ENCODE measurements around the gene FCHO2.

Gene FCHO2

GRCh38 chr5:73116506-73116905 lies 160.7 kb downstream of the FCHO2 start:
- DNase-seq = no peak

DNA sequence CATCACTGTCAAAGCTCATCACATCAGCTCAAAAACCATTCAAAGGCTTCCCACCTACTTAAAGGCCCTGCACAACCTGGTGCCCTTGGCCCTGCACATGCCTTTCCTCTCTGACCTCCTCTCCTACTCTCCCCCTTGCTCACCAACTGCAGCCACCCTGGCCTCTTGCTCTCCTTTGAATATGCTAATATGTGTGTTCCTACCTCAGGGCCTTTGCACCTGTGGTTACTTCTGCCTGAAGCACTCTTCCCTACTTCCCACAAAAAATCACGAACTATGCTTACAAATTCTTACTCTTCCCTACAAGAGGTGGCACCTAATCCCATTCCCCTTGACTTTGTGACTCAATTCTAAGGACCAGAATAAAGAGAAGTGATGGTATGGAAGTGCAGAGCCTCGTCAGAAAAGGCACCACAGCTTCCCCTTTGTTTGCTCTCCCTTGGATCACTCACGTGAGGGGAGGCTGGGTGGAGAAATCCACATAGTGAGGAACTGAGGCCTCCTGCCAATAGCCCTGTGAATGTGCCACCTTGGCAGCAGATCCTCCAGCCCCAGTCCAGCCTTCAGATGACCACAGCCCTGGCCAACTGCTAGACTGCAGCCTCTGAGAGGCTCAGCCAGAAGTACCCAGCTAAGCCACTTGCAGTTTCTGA lies 161.4 kb downstream of the FCHO2 start:
- DNase-seq = no peak

GRCh38 chr5:73118391-73118973 lies 162.6 kb downstream of the FCHO2 start:
- DNase-seq = no peak

DNA sequence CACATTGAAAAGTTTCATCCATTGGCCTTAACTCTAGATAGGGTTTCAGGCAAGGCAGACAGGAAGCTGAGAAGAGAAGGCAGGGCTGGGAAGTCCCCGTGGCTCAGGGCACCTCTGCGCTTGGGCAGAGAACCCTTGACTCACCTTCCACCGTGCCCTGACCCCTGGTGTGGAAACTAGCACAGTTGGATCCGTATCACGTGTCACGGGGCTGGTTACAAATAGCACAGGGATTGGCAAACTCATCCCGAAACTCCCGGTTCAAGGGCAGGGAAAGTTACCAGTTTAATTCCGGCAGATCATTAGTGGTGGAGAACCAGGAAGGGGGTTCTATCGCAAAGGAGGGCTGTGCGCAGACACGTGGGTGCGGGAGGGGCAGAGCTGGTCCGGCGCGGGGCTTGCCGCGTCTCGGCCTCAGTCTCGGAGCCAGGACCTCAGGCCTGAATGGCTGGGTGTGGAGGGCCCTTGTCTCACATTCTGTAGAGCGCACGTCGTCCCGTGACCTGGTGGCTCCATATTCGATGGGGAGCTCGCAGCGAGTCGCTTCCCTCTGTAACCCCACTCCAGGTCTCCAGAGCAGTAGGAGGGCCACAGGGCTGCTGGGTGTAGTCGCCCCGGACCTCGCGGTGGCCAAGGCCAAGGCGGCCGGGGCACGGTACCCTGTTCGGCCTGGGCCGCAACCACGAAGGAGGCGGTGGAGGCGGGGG lies 163.8 kb downstream of the FCHO2 start:
- DNase-seq = no peak

- no peak for DNase-seq
These were observed 164.6 kb downstream of the FCHO2 start, which contains the start of gene TMEM171 for GRCh38 chr5:73120222-73121118. TSS of gene TMEM171 (plus strand) at chr5:73120575. CDS start at chr5:73123374, 2,799 bp downstream.

DNA sequence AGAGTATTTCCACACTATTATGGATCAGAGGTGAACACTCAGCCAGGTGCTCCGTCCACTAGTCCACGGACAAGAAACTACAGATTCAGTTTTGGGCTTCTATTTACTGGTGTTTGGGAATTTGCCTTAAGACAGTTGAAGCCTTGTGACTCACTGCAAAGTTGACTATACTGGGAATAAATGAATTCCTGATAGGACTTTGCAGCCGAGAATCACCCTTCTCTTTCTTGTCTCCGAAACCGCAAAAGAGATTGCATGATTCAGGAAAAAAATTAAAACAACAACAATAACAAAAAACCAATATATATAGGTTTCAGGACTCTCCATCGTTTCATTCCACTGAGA lies 165.2 kb downstream of the FCHO2 start:
- no peak for DNase-seq

- no peak for DNase-seq
These were observed 167.3 kb downstream of the FCHO2 start for GRCh38 chr5:73122875-73123810.

GRCh38 chr5:73125289-73125688 lies 169.4 kb downstream of the FCHO2 start:
- no peak for DNase-seq

GRCh38 chr5:73126381-73126780 lies 170.5 kb downstream of the FCHO2 start:
- no peak for DNase-seq

- no peak for DNase-seq
These were observed 171.1 kb downstream of the FCHO2 start for GRCh38 chr5:73126957-73127356.

- no peak for DNase-seq
These were observed 173.3 kb downstream of the FCHO2 start for GRCh38 chr5:73129143-73129542.

DNA sequence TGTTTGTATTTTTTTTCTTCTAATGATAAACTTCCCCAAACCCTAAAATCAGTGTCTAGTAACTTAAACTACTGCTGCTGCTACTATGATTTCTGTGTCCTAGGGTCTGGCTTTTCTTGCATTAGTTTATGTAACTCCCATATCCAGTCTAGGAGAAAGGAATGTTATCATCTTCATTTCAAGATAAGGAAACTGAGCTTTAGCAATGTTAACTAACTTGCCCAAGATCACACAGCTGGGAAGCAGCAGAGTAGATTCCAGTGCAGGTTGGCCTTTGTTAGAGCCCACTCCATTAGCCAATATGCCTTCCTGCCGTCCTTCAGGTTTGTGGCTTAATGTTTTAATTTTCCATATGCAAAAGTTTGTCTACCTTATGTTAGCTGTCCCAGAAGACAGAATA lies 175.0 kb downstream of the FCHO2 start:
- DNase-seq = no peak

- DNase-seq = no peak
These were observed 176.0 kb downstream of the FCHO2 start for GRCh38 chr5:73131711-73132425.

DNA sequence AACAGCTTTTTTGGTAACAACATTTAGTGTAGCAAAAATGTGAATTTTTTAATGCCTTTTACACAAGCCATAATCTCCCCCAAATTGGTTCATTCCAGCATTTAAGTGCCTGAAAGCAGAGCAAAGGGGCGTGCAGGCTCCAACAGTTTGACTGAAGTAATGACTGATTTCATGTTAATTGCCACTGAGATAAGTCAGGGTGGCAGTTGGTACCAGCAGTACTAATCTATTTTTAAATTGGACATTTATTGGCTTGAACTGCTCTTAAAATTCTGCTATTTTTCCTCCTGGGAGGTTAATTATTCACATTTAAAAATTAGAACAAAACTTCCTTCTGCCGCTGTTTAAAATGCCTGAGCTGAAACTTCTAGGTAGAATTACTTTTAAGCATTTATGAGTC lies 176.9 kb downstream of the FCHO2 start:
- no peak for DNase-seq

DNA sequence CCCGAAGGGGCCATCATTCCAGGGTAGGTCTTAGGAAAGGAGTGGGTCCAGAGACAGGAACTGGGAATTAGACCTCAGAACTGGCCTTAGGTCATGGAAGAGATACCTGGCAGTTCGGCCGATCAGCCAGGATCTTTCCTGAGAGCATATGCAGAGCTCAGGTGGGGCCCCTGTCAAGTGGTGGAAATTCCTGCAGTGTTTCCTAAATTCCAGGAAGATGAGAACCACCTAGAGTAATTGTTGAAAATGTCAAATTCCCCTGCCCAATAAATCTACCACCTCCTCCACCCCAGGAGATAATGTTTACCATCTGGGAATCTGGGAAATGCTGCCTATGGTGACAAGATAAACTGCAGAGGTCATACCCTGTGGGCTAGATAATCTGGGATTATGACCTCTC lies 179.2 kb downstream of the FCHO2 start:
- DNase-seq = no peak

- no peak for DNase-seq
These were observed 179.7 kb downstream of the FCHO2 start for GRCh38 chr5:73135429-73136054.

DNA sequence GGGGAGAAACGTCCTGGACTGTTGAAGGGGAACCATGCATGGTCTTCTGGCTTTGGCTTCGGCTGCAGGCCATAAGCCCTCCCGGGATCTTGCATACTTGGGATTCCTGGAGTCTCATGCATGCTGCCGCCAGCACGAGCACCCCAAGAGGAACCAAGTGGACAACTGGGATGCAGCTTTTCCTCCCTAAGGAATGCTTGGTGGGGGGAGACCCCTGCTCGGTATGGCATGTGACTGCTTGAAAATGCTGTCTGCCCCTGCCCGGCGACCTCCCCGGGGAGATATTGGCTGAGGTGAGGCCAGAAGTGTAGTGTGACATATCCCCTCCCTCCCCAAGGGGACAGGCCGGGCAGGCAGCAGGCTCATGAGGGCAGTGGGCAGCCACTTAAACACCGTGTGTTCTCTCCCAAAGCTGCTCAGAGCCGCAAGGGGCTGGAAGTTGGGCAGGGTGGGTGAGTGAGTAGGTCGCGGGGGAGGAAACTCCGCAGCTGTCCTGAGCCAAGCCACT lies 180.3 kb downstream of the FCHO2 start:
- DNase-seq = no peak

DNA sequence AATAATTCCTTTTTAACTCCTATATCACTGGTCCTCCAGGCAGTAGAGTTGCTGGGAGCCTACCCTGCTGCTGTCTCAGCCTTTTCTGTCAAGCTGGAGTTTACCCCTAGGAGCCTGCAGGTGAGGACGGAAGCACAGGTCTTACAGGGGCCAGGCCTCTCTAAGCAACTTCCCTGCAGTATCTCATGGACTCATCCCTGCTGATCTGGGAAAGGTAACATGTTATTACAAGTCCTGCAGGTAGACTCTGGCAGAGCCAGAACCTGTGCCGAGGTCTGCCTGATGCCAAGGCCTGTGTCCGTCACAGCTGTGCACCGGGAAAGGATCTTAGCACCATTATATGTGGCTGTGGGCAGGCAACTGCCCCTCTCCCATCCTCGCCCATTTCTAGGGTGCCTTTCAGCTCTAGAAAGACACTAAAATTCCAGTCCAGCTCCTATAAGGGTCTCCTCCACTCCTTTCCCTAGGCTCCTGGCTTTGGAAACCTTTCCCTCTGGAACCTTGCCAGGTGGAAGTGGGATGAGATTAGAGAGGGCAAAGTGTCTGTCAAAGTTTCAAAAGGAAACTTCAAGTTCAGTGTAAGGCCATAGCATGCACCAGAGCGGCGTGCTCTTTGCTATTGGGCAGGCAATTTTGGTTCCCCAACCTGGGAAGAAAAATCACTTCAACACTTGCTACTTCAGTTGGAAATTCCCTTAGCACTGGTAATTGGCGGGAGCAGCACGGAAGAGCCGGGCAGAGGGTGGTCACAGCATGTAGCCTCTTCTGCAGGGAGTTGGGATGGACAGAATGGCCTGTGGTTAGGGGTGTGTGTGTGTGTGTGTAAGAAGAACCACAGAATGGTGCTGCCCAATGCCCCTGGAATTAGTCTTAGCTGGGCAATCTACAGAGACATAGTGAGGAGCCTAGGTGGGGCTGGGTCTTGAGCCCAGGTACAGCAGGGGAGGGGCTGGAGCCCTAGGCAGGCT lies 182.0 kb downstream of the FCHO2 start:
- no peak for DNase-seq

- no peak for DNase-seq
These were observed 183.6 kb downstream of the FCHO2 start for GRCh38 chr5:73139485-73139884.

Data from GDM1 (cell line).